Stimulated activated CD4-positive, alpha-beta T cell treated with anti-CD3 and anti-CD28 coated beads, Interleukin-4, amount 100 ng/mL, for 48 hours (primary cell): ENCODE measurements around the gene VSTM4.

Experiments
- DNase-seq, 2 donors: peaks; one replicate each; pipeline ENCODE4 v3.0.0-alpha.2; 2020; ENCODE audit warnings: low read depth in 2 of 2

The VSTM4 gene

GRCh38 chr10:49092477-49092876 lies 22.8 kb downstream of the VSTM4 start:
- no peak for DNase-seq

- DNase-seq: no peak
These were observed 23.7 kb downstream of the VSTM4 start for GRCh38 chr10:49091450-49092210.

- no peak for DNase-seq
These were observed 24.5 kb downstream of the VSTM4 start for GRCh38 chr10:49090696-49091380.

GRCh38 chr10:49090189-49090575 lies 25.1 kb downstream of the VSTM4 start:
- no peak for DNase-seq

- DNase-seq: no peak
These were observed 25.6 kb downstream of the VSTM4 start for GRCh38 chr10:49089557-49090188.

GRCh38 chr10:49089152-49089551 lies 26.2 kb downstream of the VSTM4 start:
- no peak for DNase-seq

GRCh38 chr10:49086889-49087288 lies 28.4 kb downstream of the VSTM4 start:
- DNase-seq: no peak

- no peak for DNase-seq
These were observed 32.1 kb downstream of the VSTM4 start for GRCh38 chr10:49083261-49083660.

GRCh38 chr10:49082766-49083165 lies 32.6 kb downstream of the VSTM4 start:
- DNase-seq: no peak

- no peak for DNase-seq
These were observed 33.6 kb downstream of the VSTM4 start for GRCh38 chr10:49081547-49082275.

GRCh38 chr10:49080965-49081364 lies 34.4 kb downstream of the VSTM4 start:
- no peak for DNase-seq

- no peak for DNase-seq
These were observed 35.3 kb downstream of the VSTM4 start for GRCh38 chr10:49080071-49080470.

- no peak for DNase-seq
These were observed 35.8 kb downstream of the VSTM4 start for GRCh38 chr10:49079499-49079898.

GRCh38 chr10:49079072-49079471 lies 36.2 kb downstream of the VSTM4 start:
- no peak for DNase-seq

GRCh38 chr10:49078433-49078832 lies 36.9 kb downstream of the VSTM4 start:
- no peak for DNase-seq

GRCh38 chr10:49076741-49077521 lies 38.4 kb downstream of the VSTM4 start:
- peak in 1 of 2 donors; percentile 7 for DNase-seq

GRCh38 chr10:49076319-49076718 lies 39.0 kb downstream of the VSTM4 start:
- no peak for DNase-seq

- DNase-seq: no peak
These were observed 39.6 kb downstream of the VSTM4 start for GRCh38 chr10:49075743-49076142.

- no peak for DNase-seq
These were observed 40.3 kb downstream of the VSTM4 start for GRCh38 chr10:49074836-49075682.

GRCh38 chr10:49072166-49072885 lies 43.0 kb downstream of the VSTM4 start:
- DNase-seq: no peak
